ENCODE measurements around the gene FMN2.

GRCh38 chr1:240094041-240094722 lies 2.5 kb downstream of the FMN2 start:
- TF ChIP-seq, protein P1, sequence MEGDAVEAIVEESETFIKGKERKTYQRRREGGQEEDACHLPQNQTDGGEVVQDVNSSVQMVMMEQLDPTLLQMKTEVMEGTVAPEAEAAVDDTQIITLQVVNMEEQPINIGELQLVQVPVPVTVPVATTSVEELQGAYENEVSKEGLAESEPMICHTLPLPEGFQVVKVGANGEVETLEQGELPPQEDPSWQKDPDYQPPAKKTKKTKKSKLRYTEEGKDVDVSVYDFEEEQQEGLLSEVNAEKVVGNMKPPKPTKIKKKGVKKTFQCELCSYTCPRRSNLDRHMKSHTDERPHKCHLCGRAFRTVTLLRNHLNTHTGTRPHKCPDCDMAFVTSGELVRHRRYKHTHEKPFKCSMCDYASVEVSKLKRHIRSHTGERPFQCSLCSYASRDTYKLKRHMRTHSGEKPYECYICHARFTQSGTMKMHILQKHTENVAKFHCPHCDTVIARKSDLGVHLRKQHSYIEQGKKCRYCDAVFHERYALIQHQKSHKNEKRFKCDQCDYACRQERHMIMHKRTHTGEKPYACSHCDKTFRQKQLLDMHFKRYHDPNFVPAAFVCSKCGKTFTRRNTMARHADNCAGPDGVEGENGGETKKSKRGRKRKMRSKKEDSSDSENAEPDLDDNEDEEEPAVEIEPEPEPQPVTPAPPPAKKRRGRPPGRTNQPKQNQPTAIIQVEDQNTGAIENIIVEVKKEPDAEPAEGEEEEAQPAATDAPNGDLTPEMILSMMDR (conservative IDR thresholded peaks at IDR 0.05): no peak
- no peak for TF ChIP-seq ZFX (IDR thresholded peaks at IDR 0.05)
